ENCODE measurements around the gene ANKRD55. TPM values are rescaled to one million over a fixed set of nuclear protein-coding genes. Genes with fewer than 3 reads are reported as not detected.
"Not testable (repeated sequence)": the region's sequence is repeated elsewhere in the genome, so short reads cannot be mapped to it uniquely, and the experiment has no call there.

Gene ANKRD55
- total RNA-seq, 2 donors from 2014 or later, result 0.27 to 0.29 TPM

GRCh38 chr5:56155992-56156584 lies 77.0 kb downstream of the ANKRD55 start:
- Histone ChIP-seq H3K4me1 (ENCODE audit: control insufficient read depth, insufficient read depth, low read length) (peaks cover 17% of the 10 kb centered on the region), H3K27me3 (ENCODE audit: control insufficient read depth, insufficient read depth, low read length, poor library complexity, severe bottlenecking) (no peaks in the 10 kb centered on the region), H3K36me3 (ENCODE audit: control insufficient read depth, insufficient read depth, low read length) (no peaks in the 10 kb centered on the region), H3K9ac (ENCODE audit: extremely low read depth, low read length, poor library complexity, severe bottlenecking) (no peak overlapping the region), H3K9me3 (ENCODE audit: control insufficient read depth, low read length) (no peaks in the 10 kb centered on the region), H3K4me3 (ENCODE audit: low read length) (no peak overlapping the region), H3K27ac (ENCODE audit: low read depth, low read length) (no peak overlapping the region)
- 82 to 83% methylated on average over 1 to 4 of the region's 4 CpGs for WGBS, 2 experiments (ENCODE audit: insufficient coverage in 1 of 2, insufficient read length in 1 of 2)
- Mint-ChIP-seq H3K36me3 (ENCODE audit: low read depth) (no peaks in the 10 kb centered on the region), H3K4me3 (no peak overlapping the region), H3K9me3 (no peaks in the 10 kb centered on the region), H3K27me3 (ENCODE audit: insufficient read depth) (no peaks in the 10 kb centered on the region), H3K27ac (peak overlapping the region; percentile 98), H3K4me1 (peaks cover 45% of the 10 kb centered on the region)
- no peak for DNase-seq
- no peak for TF ChIP-seq CTCF (conservative IDR thresholded peaks at IDR 0.05)

- whole genome bisulfite sequencing, 2 experiments (ENCODE audit: insufficient coverage in 1 of 2, insufficient read length in 1 of 2), result 82 to 91% methylated on average over 8 to 9 of the region's 9 CpGs
- H3K27ac ChIP-seq (ENCODE audit: low read depth, low read length), result no peak overlapping the region
- Mint-ChIP-seq H3K36me3 (ENCODE audit: low read depth) (no peaks in the 10 kb centered on the region), H3K27me3 (ENCODE audit: insufficient read depth) (no peaks in the 10 kb centered on the region), H3K27ac (no peak overlapping the region), H3K9me3 (no peaks in the 10 kb centered on the region), H3K4me1 (peaks cover 38% of the 10 kb centered on the region), H3K4me3 (no peak overlapping the region)
- no peaks in the 10 kb centered on the region for H3K36me3 ChIP-seq (ENCODE audit: control insufficient read depth, insufficient read depth, low read length)
- no peak for DNase-seq
- H3K27me3 ChIP-seq (ENCODE audit: control insufficient read depth, insufficient read depth, low read length, poor library complexity, severe bottlenecking), result no peaks in the 10 kb centered on the region
- H3K9me3 ChIP-seq (ENCODE audit: control insufficient read depth, low read length), result no peaks in the 10 kb centered on the region
- peaks cover 14% of the 10 kb centered on the region for H3K4me1 ChIP-seq (ENCODE audit: control insufficient read depth, insufficient read depth, low read length)
- no peak overlapping the region for H3K4me3 ChIP-seq (ENCODE audit: low read length)
- H3K9ac ChIP-seq (ENCODE audit: extremely low read depth, low read length, poor library complexity, severe bottlenecking), result no peak overlapping the region
- no peak for TF ChIP-seq CTCF (conservative IDR thresholded peaks at IDR 0.05)
Measured at GRCh38 chr5:56154732-56155484, 78.2 kb downstream of the ANKRD55 start.

GRCh38 chr5:56152437-56152836 lies 80.7 kb downstream of the ANKRD55 start:
- Histone ChIP-seq H3K4me1 (ENCODE audit: control insufficient read depth, insufficient read depth, low read length) (peaks cover 7% of the 10 kb centered on the region), H3K27ac (ENCODE audit: low read depth, low read length) (no peak overlapping the region), H3K27me3 (ENCODE audit: control insufficient read depth, insufficient read depth, low read length, poor library complexity, severe bottlenecking) (no peaks in the 10 kb centered on the region), H3K4me3 (ENCODE audit: low read length) (no peak overlapping the region), H3K36me3 (ENCODE audit: control insufficient read depth, insufficient read depth, low read length) (no peaks in the 10 kb centered on the region), H3K9me3 (ENCODE audit: control insufficient read depth, low read length) (no peaks in the 10 kb centered on the region), H3K9ac (ENCODE audit: extremely low read depth, low read length, poor library complexity, severe bottlenecking) (no peak overlapping the region)
- Mint-ChIP-seq H3K27me3 (ENCODE audit: insufficient read depth) (no peaks in the 10 kb centered on the region), H3K9me3 (no peaks in the 10 kb centered on the region), H3K4me3 (no peak overlapping the region), H3K27ac (no peak overlapping the region), H3K36me3 (ENCODE audit: low read depth) (no peaks in the 10 kb centered on the region), H3K4me1 (peaks cover 30% of the 10 kb centered on the region)
- WGBS, 2 experiments (ENCODE audit: insufficient coverage in 1 of 2, insufficient read length in 1 of 2), result 81 to 86% methylated on average over 1 to 2 of the region's 2 CpGs
- DNase-seq, result no peak
- TF ChIP-seq CTCF (conservative IDR thresholded peaks at IDR 0.05), result no peak

- WGBS, 2 experiments (ENCODE audit: insufficient coverage in 1 of 2, insufficient read length in 1 of 2), result 96 to 100% methylated on average over 4 to 5 of the region's 9 CpGs
- not testable (repeated sequence) for H3K27me3 Mint-ChIP-seq (ENCODE audit: insufficient read depth); H3K27ac ChIP-seq (ENCODE audit: low read depth, low read length)
Measured at GRCh38 chr5:56150756-56151155, 82.4 kb downstream of the ANKRD55 start.

More at GRCh38 chr5:56150756-56151155, 82.4 kb downstream of the ANKRD55 start:
- not testable (repeated sequence) for H3K9ac ChIP-seq (ENCODE audit: extremely low read depth, low read length, poor library complexity, severe bottlenecking); H3K4me1 ChIP-seq (ENCODE audit: control insufficient read depth, insufficient read depth, low read length); DNase-seq; H3K36me3 Mint-ChIP-seq (ENCODE audit: low read depth); H3K27me3 ChIP-seq (ENCODE audit: control insufficient read depth, insufficient read depth, low read length, poor library complexity, severe bottlenecking); H3K9me3 ChIP-seq (ENCODE audit: control insufficient read depth, low read length); H3K4me3 ChIP-seq (ENCODE audit: low read length); H3K27ac Mint-ChIP-seq; H3K36me3 ChIP-seq (ENCODE audit: control insufficient read depth, insufficient read depth, low read length); H3K4me3 Mint-ChIP-seq; H3K9me3 Mint-ChIP-seq
- peaks cover 14% of the 10 kb centered on the region for H3K4me1 Mint-ChIP-seq

Measured in endodermal cell (in vitro differentiated cells).